ENCODE measurements around the gene DRC7. TPM values are rescaled to one million over a fixed set of nuclear protein-coding genes. Genes with fewer than 3 reads are reported as not detected.

The DRC7 gene
- total RNA-seq, 6 experiments from 2014 or later: not detected

DNA sequence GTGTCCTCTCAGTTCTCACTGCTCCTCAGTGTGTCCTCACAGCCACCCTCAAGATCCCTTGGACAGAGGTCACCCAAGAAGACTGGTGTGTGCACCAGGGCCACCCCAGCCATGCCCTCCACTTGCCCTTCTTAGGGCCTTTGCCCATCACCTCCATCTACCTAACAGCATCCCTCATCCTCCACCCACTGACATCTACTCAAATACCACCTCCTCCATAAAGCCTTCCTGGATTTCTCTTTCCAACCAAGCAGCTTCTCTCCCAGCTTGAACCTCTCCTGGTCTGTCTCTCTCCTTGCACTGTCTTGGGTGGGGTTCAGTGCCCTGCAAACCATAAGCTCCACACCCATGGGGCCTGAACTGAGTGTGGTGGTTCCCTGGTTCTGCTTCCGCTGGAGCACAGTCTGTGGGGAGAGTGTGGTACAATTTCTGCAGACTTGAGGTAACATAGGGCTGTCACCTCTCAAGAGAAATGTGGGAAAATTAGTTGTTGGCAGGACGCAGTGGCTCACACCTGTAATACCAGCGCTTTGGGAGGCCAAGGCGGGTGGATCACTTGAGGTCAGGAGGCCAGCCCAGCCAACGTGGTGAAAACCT is 55.3 kb downstream of the DRC7 start:
- no peaks in the 10 kb centered on the region for H3K9me3 Mint-ChIP-seq
- TF ChIP-seq, protein P1, sequence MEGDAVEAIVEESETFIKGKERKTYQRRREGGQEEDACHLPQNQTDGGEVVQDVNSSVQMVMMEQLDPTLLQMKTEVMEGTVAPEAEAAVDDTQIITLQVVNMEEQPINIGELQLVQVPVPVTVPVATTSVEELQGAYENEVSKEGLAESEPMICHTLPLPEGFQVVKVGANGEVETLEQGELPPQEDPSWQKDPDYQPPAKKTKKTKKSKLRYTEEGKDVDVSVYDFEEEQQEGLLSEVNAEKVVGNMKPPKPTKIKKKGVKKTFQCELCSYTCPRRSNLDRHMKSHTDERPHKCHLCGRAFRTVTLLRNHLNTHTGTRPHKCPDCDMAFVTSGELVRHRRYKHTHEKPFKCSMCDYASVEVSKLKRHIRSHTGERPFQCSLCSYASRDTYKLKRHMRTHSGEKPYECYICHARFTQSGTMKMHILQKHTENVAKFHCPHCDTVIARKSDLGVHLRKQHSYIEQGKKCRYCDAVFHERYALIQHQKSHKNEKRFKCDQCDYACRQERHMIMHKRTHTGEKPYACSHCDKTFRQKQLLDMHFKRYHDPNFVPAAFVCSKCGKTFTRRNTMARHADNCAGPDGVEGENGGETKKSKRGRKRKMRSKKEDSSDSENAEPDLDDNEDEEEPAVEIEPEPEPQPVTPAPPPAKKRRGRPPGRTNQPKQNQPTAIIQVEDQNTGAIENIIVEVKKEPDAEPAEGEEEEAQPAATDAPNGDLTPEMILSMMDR (IDR thresholded peaks at IDR 0.05): no peak
- H3K36me3 Mint-ChIP-seq (ENCODE audit: low read depth): no peaks in the 10 kb centered on the region; the same call in 1 of the 2 replicates
- no peak for DNase-seq
- no peaks in the 10 kb centered on the region for H3K4me1 Mint-ChIP-seq (ENCODE audit: low read depth)
- peaks cover 6% of the 10 kb centered on the region for H3K27me3 Mint-ChIP-seq (ENCODE audit: insufficient read depth)
- H3K27ac Mint-ChIP-seq: no peak overlapping the region
- no peak overlapping the region for H3K4me3 Mint-ChIP-seq

DNA sequence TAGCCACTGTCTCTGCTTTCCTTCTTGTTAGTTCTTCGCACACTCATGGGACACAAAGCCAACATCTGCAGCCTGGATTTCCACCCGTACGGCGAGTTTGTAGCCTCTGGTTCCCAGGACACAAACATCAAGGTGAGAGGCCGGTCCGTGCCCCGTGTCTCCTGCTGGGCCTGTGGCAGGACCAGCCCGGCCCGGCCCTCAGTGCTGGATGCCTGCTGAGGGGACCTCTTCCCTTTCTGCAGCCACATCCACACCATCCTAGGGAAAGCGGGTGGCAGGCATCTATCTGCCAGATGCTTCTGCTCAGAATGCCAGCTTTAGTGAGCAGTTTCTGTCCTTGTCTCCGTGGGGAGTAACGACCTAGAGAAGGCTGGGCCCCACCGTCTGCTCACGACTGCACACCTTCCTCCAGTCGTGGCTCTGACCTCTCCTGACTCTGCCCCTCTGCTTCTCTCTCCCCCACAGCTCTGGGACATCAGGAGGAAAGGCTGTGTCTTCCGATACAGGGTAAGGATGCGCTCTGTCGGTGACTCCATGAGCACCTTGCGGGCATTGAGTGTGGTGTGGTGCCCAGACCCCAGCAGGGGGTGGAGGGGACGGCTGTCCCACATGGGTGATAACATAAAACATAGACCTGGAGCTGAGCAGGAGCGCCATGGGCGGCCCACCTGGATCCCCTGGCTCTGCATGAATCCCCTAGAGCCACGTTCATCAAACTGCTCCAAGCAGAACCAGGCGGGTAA is 56.4 kb downstream of the DRC7 start:
- no peak for DNase-seq
- Mint-ChIP-seq H3K27ac (no peak overlapping the region), H3K36me3 (ENCODE audit: low read depth) (no peaks in the 10 kb centered on the region; the same call in 1 of the 2 replicates), H3K9me3 (no peaks in the 10 kb centered on the region), H3K4me3 (no peak overlapping the region), H3K27me3 (ENCODE audit: insufficient read depth) (peaks cover 6% of the 10 kb centered on the region), H3K4me1 (ENCODE audit: low read depth) (no peaks in the 10 kb centered on the region)
- TF ChIP-seq, protein P1 (IDR thresholded peaks at IDR 0.05): no peak

DNA sequence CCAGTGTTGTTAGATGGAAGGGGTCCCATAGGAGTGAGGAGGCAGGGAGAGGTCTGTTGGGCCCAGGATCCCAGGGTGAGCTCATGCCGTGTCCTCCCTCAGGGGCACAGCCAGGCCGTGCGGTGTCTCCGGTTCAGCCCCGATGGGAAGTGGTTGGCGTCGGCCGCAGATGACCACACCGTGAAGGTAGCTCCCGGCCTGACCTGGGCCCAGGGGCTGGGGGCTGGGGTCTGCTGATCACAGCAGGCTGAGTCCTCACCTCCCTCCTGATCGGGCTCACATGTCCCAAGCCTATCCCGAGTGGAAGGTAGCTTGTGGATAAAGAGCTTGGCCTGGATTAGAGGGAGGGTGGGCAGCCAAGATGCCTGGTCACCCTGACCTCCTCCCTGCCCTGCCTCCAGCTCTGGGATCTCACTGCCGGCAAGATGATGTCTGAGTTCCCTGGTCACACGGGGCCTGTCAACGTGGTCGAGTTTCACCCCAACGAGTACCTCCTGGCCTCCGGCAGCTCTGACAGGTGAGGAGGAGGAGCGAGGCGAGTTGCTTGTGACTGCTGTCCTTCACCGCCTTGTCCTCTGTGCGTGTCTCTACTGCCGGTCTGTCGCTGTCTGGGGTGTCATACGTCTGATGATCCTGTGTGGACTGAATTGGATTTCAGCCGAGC is 57.1 kb downstream of the DRC7 start:
- Mint-ChIP-seq H3K27ac (no peak overlapping the region), H3K9me3 (no peaks in the 10 kb centered on the region), H3K36me3 (ENCODE audit: low read depth) (no peaks in the 10 kb centered on the region; the same call in 1 of the 2 replicates), H3K4me1 (ENCODE audit: low read depth) (no peaks in the 10 kb centered on the region), H3K4me3 (no peak overlapping the region), H3K27me3 (ENCODE audit: insufficient read depth) (peaks cover 6% of the 10 kb centered on the region)
- TF ChIP-seq, protein P1 (IDR thresholded peaks at IDR 0.05): no peak
- DNase-seq: no peak

DNA sequence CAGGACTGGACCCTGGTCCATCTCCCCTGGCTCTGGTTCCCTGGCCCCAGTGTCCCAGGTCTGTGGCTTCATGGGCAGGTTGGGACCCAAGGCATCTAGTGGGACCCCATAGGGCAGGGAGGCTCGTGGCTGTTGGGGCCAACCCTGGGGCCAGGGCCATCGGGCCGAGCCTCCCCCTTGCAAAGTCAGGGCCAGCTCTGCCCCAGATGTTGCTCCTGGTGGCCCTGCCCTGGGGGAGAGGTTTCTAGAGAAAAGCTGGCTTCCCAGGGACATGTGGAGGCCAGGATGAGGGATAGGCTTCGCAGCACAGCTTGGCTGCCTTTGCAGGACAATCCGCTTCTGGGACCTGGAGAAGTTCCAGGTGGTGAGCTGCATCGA is 57.6 kb downstream of the DRC7 start:
- Mint-ChIP-seq H3K9me3 (no peaks in the 10 kb centered on the region), H3K27me3 (ENCODE audit: insufficient read depth) (peaks cover 6% of the 10 kb centered on the region), H3K36me3 (ENCODE audit: low read depth) (no peaks in the 10 kb centered on the region; the same call in 1 of the 2 replicates), H3K27ac (no peak overlapping the region), H3K4me1 (ENCODE audit: low read depth) (no peaks in the 10 kb centered on the region), H3K4me3 (no peak overlapping the region)
- TF ChIP-seq, protein P1 (IDR thresholded peaks at IDR 0.05): no peak
- no peak for DNase-seq

DNA sequence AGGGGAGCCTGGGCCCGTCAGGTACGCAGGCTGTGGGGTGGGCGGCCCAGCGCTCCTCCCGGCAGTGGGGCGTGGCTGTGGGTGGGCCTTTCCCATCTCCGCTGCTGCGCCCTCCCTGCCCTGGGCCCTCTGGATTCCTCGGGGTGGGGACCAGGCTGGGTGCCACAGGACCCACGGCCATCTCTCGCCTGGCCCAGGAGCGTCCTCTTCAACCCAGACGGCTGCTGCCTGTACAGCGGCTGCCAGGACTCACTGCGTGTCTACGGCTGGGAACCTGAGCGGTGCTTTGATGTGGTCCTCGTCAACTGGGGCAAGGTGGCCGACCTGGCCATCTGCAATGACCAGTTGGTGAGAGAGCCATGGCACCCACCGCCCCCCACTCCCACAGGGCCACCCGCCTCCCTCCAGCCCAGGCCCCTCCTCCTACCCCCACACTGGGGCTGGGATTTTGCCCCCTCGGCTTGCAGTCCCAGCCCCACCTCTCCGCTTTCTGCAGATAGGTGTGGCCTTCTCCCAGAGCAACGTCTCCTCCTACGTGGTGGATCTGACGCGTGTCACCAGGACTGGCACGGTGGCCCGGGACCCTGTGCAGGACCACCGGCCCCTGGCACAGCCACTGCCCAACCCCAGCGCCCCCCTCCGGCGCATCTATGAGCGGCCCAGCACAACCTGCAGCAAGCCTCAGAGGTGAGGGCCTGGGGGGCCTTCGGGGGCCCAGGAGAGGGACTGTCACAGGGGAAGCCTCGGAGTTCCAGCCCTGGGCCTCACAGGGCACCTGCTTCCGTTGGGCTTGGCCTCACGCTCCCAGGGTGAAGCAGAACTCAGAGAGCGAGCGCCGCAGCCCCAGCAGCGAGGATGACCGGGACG is 58.2 kb downstream of the DRC7 start:
- no peak overlapping the region for H3K27ac Mint-ChIP-seq

More for the DNA sequence above, 58.2 kb downstream of the DRC7 start:
- Mint-ChIP-seq H3K27me3 (ENCODE audit: insufficient read depth) (peaks cover 6% of the 10 kb centered on the region), H3K9me3 (no peaks in the 10 kb centered on the region), H3K4me3 (no peak overlapping the region), H3K4me1 (ENCODE audit: low read depth) (no peaks in the 10 kb centered on the region), H3K36me3 (ENCODE audit: low read depth) (no peaks in the 10 kb centered on the region; the same call in 1 of the 2 replicates)
- DNase-seq: no peak
- TF ChIP-seq, protein P1 (IDR thresholded peaks at IDR 0.05): no peak
